ENCODE measurements around the gene EPPIN. TPM values are rescaled to one million over a fixed set of nuclear protein-coding genes. Genes with fewer than 3 reads are reported as not detected.

The EPPIN gene
- total RNA-seq, 6 experiments from 2014 or later: not detected

DNA sequence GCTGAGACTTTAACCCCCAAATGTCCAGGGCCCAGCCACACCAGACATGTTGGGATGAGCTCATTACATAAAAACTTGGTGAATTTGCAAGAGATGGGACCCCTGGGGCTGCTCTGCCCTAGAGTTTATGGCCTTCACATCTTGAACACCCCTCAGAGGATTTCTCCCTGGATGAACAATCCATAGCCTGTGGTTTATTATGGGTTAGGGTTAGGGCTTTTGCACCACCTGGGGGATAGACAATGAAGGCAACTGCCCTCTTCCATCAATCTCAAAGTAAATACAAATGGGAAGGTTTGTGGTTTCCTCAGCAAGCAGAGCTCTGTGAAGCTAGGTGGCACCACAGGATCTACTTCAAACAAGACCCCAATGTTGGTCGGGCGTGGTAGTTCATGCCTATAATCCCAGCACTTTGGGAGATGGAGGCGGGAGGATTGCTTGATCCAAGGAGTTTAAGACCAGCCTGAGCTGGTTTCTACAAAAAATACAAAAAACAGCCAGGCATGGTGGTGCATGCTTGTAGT, 49.2 kb downstream of the EPPIN start:
- no peak for DNase-seq
- Histone ChIP-seq H3K9me3 (no peaks in the 10 kb centered on the region), H3K4me3 (no peak overlapping the region), H3K36me3 (no peaks in the 10 kb centered on the region), H3K27me3 (no peaks in the 10 kb centered on the region), H3K27ac (no peak overlapping the region), H3K4me1 (no peaks in the 10 kb centered on the region)
- TF ChIP-seq, protein P1, sequence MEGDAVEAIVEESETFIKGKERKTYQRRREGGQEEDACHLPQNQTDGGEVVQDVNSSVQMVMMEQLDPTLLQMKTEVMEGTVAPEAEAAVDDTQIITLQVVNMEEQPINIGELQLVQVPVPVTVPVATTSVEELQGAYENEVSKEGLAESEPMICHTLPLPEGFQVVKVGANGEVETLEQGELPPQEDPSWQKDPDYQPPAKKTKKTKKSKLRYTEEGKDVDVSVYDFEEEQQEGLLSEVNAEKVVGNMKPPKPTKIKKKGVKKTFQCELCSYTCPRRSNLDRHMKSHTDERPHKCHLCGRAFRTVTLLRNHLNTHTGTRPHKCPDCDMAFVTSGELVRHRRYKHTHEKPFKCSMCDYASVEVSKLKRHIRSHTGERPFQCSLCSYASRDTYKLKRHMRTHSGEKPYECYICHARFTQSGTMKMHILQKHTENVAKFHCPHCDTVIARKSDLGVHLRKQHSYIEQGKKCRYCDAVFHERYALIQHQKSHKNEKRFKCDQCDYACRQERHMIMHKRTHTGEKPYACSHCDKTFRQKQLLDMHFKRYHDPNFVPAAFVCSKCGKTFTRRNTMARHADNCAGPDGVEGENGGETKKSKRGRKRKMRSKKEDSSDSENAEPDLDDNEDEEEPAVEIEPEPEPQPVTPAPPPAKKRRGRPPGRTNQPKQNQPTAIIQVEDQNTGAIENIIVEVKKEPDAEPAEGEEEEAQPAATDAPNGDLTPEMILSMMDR (IDR thresholded peaks at IDR 0.05): no peak
- TF ChIP-seq POLR2A (IDR thresholded peaks at IDR 0.05): no peak
- intact Hi-C loops (cut with DNase I): no loop called here
- ATAC-seq: no peak
- 88% methylated on average over 3 of the region's 3 CpGs for WGBS (ENCODE audit: insufficient coverage, low coverage, low lambda C conversion rate, missing lambda C conversion rate)

DNA sequence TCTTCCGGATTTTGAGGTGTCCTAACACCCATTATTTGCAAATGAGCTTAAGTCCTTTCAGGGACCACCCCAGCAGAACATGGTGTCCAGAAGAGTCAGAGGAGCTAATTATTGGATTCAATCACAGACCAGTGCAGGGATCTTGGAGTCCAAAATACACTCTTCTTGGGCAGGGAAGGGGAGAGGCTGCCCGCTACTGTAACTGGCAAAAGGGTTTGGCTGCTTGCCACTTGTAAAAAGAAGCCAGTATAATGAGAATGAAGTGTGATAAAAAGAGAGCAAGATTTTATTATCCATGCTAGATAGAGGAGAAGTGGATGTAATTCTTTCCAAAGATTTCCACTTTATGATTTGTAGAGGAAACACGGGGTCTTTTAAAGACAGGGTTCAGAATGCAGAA, 51.0 kb downstream of the EPPIN start:
- WGBS (ENCODE audit: insufficient coverage, low coverage, low lambda C conversion rate, missing lambda C conversion rate): 63% methylated on average over 3 of the region's 3 CpGs
- ATAC-seq: no peak

DNA sequence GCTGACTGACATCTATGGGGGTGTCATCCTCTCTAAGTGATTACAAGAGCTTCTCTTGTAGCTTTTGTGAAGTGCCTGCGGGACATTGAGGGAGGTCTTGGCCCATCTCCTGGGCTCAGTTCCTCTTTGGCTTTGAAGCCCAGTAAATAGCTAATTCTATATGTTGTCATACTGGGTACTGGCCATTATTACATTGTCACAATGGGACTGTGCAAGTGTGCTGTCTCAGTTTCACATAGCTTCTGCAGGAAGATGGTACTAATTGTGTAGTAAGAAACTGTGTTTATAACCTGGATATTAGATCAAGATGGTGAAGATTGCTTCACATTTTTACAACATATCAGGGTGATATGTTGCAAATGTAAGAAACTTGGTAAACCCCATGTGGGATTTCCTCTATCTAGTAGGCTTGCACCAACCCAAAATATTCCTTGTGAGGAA, 51.7 kb downstream of the EPPIN start:
- WGBS (ENCODE audit: insufficient coverage, low coverage, low lambda C conversion rate, missing lambda C conversion rate): 90% methylated on average over 1 of the region's 1 CpG
- no peak for TF ChIP-seq POLR2A (IDR thresholded peaks at IDR 0.05)
- TF ChIP-seq, protein P1 (IDR thresholded peaks at IDR 0.05): no peak
- Histone ChIP-seq H3K4me1 (no peaks in the 10 kb centered on the region), H3K27ac (no peak overlapping the region), H3K27me3 (no peaks in the 10 kb centered on the region), H3K36me3 (no peaks in the 10 kb centered on the region), H3K9me3 (no peaks in the 10 kb centered on the region), H3K4me3 (no peak overlapping the region)
- ATAC-seq (no peak), DNase-seq (no peak)
- intact Hi-C loops (cut with DNase I): no loop called here

More for the DNA sequence above, 51.0 kb downstream of the EPPIN start:
- intact Hi-C loops (cut with DNase I): no loop called here
- Histone ChIP-seq H3K4me1 (no peaks in the 10 kb centered on the region), H3K36me3 (no peaks in the 10 kb centered on the region), H3K27me3 (no peaks in the 10 kb centered on the region), H3K4me3 (no peak overlapping the region), H3K9me3 (no peaks in the 10 kb centered on the region), H3K27ac (no peak overlapping the region)
- TF ChIP-seq POLR2A (IDR thresholded peaks at IDR 0.05): no peak
- TF ChIP-seq, protein P1 (IDR thresholded peaks at IDR 0.05): no peak
- no peak for DNase-seq

Small RNAs within 50 kb of the gene (small RNA-seq; reads per million reads assigned to genes)
- 0 reads per million in 2 experiments for gene AL031663.1
- gene HSPD1P21: 0 reads per million in 2 experiments
- gene RNA5SP485: 0 reads per million in 2 experiments

Other genes starting within 250 kb of the EPPIN start
- gene RBPJL, start 240.6 kb downstream of the EPPIN start, total RNA-seq: not detected
- not detected for gene MATN4, start 239.1 kb downstream of the EPPIN start, total RNA-seq
- gene SDC4, start 199.0 kb downstream of the EPPIN start, total RNA-seq: 100 to 1,000 TPM in 4 of 6 experiments, 10 to 100 TPM in 2; 84.3 to 373 (median 116) TPM
- 10 to 100 TPM; 16.6 to 26.2 (median 20.8) TPM for gene SYS1, start 184.2 kb downstream of the EPPIN start, total RNA-seq
- not detected for gene TP53TG5, start 169.1 kb downstream of the EPPIN start, total RNA-seq
- gene DBNDD2, start 139.1 kb downstream of the EPPIN start, total RNA-seq: 1 to 10 TPM; 2.3 to 5.3 (median 3.3) TPM
- 10 to 100 TPM; 35.7 to 58.4 (median 40.5) TPM for gene PIGT, start 131.3 kb downstream of the EPPIN start, total RNA-seq
- gene WFDC2, start 77.6 kb downstream of the EPPIN start, total RNA-seq: 1 to 10 TPM in 4 of 6 experiments, under 1 TPM in 1, not detected in 1; 0.77 to 2.8 (median 1.8) TPM
- not detected for gene SPINT3, start 31.8 kb downstream of the EPPIN start, total RNA-seq
- gene WFDC6, start 7.9 kb downstream of the EPPIN start, total RNA-seq: not detected
- not detected for gene WFDC8, start 31.9 kb upstream of the EPPIN start, total RNA-seq
- not detected for gene WFDC10A, start 82.3 kb upstream of the EPPIN start, total RNA-seq
- not detected for gene WFDC9, start 83.9 kb upstream of the EPPIN start, total RNA-seq
- gene WFDC11, start 122.8 kb upstream of the EPPIN start, total RNA-seq: not detected
- gene WFDC13, start 154.6 kb upstream of the EPPIN start, total RNA-seq: not detected
- not detected for gene WFDC10B, start 157.6 kb upstream of the EPPIN start, total RNA-seq
- not detected for gene SPINT4, start 174.9 kb upstream of the EPPIN start, total RNA-seq
- gene WFDC3, start 244.5 kb upstream of the EPPIN start, total RNA-seq: under 1 TPM in 2 of 6 experiments, not detected in 4; 0.49 to 0.73 TPM
- gene DNTTIP1, start 244.6 kb upstream of the EPPIN start, total RNA-seq: 10 to 100 TPM in 3 of 6 experiments, 1 to 10 TPM in 3; 7.5 to 15.7 (median 11.3) TPM

Data from right lobe of liver (tissue), 6 donors.